HepG2 (cell line): ENCODE results near the gene DUSP12.

Experiments used
- ATF3 ChIP-seq: sonication (generic); formaldehyde crosslinking; IDR thresholded peaks from 2 replicates; pipeline ENCODE4 v1.4.0; 2020; ENCODE audit warnings: missing genetic modification reagents
- GPBP1L1 ChIP-seq: sonication (generic); formaldehyde crosslinking; IDR thresholded peaks from 2 replicates; pipeline ENCODE4 v1.5.0; 2020; ENCODE audit warnings: mild to moderate bottlenecking, missing genetic modification reagents
- ONECUT2 ChIP-seq: sonication (generic); formaldehyde crosslinking; IDR thresholded peaks from 2 replicates; pipeline ENCODE4 v1.4.0; 2020; ENCODE audit warnings: missing genetic modification reagents
- PHB2 ChIP-seq: fragments of 450-650 bp; IDR thresholded peaks from 2 replicates; pipeline ENCODE4 v1.6.1; 2018; ENCODE audit not compliant: partially characterized antibody
- RFX3 ChIP-seq: IDR thresholded peaks from 2 replicates; pipeline ENCODE4 v1.6.1; 2016; ENCODE audit warnings: missing biosample characterization, missing genetic modification reagents
- RNF219 ChIP-seq: sonication (generic); formaldehyde crosslinking; IDR thresholded peaks from 2 replicates; pipeline ENCODE4 v1.5.0; 2020; ENCODE audit warnings: mild to moderate bottlenecking, missing genetic modification reagents
- ZNF576 ChIP-seq: sonication (generic); formaldehyde crosslinking; IDR thresholded peaks from 2 replicates; pipeline ENCODE4 v1.4.0; 2020; ENCODE audit warnings: mild to moderate bottlenecking, missing genetic modification reagents

- TF ChIP-seq ATF3 (CRISPR knock-in tag) (no peak), RNF219 (no peak), ZNF576 (no peak), ONECUT2 (no peak), PHB2 (no peak), GPBP1L1 (CRISPR knock-in tag) (no peak), RFX3 (CRISPR knock-in tag) (no peak)
Observed at GRCh38 chr1:161772397-161772796, 22.8 kb downstream of the DUSP12 start.
